Dedifferentiated amniotic fluid mesenchymal stem cell (primary cell): Measurements from ENCODE around the gene ESYT1.

Source experiments
- DNase-seq: peaks from one replicate; pipeline ENCODE4 v3.0.0-alpha.2; 2016; ENCODE audit errors: extremely low spot score

ESYT1 gene, protein sequence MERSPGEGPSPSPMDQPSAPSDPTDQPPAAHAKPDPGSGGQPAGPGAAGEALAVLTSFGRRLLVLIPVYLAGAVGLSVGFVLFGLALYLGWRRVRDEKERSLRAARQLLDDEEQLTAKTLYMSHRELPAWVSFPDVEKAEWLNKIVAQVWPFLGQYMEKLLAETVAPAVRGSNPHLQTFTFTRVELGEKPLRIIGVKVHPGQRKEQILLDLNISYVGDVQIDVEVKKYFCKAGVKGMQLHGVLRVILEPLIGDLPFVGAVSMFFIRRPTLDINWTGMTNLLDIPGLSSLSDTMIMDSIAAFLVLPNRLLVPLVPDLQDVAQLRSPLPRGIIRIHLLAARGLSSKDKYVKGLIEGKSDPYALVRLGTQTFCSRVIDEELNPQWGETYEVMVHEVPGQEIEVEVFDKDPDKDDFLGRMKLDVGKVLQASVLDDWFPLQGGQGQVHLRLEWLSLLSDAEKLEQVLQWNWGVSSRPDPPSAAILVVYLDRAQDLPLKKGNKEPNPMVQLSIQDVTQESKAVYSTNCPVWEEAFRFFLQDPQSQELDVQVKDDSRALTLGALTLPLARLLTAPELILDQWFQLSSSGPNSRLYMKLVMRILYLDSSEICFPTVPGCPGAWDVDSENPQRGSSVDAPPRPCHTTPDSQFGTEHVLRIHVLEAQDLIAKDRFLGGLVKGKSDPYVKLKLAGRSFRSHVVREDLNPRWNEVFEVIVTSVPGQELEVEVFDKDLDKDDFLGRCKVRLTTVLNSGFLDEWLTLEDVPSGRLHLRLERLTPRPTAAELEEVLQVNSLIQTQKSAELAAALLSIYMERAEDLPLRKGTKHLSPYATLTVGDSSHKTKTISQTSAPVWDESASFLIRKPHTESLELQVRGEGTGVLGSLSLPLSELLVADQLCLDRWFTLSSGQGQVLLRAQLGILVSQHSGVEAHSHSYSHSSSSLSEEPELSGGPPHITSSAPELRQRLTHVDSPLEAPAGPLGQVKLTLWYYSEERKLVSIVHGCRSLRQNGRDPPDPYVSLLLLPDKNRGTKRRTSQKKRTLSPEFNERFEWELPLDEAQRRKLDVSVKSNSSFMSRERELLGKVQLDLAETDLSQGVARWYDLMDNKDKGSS

DNA sequence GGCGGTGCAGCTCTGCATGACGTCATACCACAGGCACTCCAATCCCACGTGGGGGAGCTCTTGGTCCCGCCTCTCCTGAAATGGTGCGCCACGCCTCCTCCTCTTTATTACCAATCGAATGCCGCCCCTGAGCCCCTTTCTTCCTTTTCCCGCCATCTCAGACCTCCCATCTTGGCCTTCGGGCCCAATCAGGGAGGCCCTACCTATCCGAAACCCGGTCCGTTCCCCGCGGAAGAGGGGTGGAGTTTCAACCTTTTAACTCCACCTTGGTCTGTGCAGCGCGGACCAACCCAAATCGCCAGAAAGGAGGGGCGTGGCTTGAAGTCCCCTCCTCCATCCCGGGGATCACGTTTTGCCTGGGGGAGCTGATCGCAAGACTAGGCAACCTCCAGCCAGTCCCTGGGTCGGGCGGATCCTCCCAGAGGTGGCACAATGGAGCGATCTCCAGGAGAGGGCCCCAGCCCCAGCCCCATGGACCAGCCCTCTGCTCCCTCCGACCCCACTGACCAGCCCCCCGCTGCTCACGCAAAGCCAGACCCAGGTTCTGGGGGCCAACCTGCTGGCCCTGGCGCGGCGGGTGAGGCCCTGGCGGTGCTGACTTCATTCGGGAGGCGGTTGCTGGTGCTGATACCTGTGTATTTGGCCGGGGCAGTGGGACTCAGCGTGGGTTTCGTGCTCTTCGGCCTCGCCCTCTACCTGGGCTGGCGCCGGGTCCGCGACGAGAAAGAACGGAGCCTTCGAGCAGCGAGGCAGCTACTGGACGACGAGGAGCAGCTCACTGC, at the start of gene ESYT1:
ESYT1 (plus strand) TSS at position 380 of the 782 bp plus-strand sequence; CDS start at position 433, 53 bp downstream.
- peak; percentile 99 for DNase-seq

DNA sequence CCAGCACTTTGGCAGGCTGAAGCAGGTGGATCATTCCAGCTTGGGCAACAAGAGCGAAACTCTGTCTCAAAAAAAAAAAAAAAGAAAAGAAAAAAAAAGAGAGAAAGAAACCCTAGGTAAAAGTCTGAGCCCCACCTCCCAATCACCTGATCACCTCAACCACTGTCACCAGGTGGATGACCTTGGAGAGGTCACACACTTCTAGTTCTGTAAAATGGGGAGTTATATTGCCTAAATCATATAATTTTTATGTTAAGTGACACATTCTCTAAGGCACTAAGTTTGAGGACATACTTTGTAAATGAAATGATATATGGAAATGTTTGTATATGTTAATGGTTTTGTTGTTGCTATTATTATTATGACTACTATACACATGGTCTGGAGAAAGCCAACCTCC, 49.6 kb upstream of the ESYT1 start:
- no peak for DNase-seq

DNA sequence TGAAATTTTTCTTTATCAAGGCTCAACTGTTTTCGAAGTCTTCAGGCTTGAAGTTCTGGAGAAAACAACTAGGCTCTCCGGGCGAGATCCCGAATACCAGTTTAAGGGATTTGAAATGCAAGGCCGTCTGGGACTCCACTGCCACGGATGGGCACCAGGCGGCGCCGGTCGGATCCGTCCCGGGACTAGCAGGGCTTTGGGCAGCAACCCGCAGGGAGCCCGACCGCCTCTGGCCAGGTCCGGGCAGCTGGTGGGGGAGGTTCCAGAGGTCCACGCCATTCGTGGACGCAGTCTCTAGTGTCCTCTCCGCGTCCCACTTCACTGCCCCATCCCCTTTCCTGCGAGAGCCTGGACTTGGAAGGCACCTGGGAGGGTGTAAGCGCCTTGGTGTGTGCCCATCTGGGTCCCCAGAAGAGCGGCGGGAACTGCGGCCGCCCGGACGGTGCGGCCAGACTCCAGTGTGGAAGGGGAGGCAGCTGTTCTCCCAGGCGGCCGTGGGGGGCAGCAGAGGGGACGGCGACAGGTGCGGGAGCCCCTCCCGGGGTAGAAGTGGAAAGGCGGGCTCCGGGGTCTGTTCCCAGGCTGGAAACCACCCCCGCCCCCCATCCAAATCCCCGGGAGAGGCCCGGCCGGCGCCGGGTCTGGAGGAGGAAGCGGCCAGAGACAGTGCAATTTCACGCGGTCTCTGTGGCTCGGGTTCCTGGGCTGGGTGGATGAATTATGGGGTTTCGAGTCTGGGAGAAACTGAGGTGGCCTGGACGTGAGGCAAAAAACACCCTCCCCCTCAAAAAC, 48.9 kb upstream of the ESYT1 start:
- peak; percentile 85 for DNase-seq

DNA sequence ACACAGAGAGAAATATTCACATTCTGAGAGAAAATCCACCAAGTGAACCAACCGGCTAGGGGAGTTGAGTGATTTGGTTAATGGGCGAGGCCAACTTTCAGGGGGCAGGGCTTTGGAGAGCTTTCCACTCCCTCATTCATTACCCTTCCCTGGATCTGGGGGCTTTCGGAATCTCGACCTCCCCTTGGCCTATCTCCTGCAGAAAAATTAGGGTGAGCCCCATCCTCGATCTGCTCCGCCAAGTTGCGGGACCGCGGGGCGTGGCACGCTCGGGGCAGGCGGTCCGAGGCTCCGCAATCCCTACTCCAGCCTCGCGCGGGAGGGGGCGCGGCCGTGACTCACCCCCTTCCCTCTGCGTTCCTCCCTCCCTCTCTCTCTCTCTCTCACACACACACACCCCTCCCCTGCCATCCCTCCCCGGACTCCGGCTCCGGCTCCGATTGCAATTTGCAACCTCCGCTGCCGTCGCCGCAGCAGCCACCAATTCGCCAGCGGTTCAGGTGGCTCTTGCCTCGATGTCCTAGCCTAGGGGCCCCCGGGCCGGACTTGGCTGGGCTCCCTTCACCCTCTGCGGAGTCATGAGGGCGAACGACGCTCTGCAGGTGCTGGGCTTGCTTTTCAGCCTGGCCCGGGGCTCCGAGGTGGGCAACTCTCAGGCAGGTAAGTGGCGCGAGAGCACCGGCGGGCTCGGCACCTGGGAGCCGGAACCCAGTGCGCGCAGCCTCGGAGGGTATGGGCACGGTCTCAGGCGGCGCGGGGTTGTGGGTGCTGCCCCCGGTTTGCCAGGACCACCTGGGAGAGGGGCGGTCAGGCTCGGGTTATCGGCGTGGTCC, 48.1 kb upstream of the ESYT1 start, which contains the start of gene ERBB3:
ERBB3 (plus strand) TSS at position 443 of the 833 bp plus-strand sequence; CDS start at position 579, 136 bp downstream.
- peak; percentile 68 for DNase-seq

DNA sequence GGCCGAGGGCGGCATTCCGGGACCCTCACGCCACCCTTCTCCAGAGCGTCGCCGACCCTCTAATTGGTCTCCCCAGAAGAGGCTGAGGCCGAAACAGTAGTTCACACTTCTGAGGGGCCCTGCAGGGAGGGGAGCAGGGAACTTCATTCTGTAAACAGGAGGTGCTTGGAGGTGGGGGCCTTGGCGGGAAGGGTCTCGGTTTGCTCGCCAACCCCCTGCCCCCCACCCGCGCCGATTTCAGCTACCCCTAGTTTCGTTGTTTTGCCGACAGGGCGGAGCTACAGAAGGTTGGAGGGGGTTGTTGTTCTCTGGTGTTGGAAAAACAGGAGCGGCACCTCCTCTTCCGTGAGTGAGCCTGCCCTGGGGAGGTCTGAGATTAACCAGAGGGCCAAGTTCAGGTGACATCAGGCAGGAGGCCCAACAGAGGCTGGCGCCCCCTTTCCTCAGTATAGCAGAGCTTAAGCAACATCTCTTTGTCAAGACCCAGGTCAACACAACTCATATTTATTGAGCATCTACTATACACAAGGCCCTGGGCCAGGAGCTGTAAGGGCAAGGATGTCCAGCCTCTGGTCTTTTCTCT, 47.4 kb upstream of the ESYT1 start:
- DNase-seq, result no peak

DNA sequence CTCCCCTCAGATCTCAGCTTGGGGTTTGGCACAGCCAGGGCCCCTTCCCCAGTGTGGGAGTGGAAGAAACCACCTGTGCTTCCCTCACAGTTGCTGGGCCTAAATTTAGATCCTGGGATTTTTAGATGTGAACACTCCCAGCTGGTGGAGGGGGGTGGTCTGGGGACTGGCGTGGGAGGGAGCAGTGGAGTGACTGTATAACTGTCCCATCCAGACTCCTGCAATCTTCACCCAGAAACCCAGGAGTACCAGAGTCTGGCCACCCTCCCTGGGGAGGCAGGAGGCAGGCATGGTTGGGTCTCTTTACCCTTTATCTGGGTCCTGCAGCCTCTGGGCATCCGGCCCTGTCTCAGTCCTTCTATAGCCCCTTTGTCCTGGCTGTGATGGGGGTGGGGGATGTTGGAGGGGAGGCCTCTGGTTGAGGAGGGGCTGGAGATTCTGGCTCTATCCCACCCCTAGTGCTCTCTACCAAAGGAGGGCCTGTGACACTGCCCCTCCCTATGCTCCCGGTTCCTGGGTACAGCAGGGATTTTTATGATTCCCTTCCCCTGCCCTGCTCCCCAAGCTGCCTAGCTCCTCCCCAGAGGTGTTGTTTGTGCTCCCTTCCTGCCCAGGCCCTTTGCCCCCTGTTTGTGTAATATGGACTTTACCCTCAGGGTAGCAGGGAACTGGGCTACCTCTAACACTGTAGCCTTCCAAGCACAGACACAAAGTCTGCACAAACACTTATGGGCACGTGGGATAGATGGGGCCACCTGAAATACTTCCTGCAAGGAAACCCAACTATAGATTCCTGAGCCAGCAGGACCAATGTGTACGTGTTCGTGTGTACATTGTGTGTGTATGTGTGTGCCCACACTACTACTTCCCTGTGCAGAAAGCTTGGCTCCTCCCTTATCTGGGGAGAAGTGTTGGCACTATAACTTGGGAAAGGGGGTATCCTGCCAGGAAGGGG, 46.4 kb upstream of the ESYT1 start:
- DNase-seq, result no peak

DNA sequence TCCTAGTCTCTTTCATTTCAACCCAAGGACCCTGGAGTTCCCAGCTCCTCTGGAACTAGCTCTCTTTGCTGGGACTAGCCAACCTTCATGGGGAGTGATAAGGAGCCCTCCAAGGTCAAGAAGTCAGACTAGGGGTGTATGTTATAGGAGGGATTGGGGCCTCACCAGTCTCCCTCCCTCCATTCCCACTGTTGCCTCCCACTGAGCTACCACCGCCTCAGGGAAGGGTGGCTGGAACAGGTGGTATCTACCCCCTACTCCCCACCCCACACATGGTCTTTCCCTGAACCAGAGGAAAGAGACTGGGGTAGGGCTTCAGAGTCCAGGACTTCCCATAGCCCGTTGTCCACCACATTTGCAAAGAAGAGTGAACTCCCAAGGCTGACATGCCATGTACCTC, 45.7 kb upstream of the ESYT1 start:
- no peak for DNase-seq

DNA sequence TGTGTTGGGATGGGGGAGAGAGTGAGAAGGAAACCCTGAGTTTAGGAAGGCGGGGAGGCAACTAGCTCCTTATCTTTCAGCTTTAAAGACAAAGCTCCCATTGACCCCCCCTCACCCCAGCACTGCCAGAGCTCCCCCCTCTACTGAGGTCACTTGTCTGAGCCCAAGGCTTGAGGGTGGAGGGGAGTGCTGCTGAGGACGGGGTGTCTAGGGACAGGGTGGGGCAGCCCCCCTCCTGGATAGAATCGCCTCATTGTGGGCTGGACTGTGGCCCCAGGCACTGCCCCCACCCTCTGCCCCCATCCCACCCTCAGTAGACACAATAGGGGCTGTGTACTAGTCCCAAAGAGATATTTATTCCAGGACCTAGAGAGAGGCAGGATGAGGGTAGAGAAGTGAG, 45.1 kb upstream of the ESYT1 start:
- DNase-seq, result no peak

DNA sequence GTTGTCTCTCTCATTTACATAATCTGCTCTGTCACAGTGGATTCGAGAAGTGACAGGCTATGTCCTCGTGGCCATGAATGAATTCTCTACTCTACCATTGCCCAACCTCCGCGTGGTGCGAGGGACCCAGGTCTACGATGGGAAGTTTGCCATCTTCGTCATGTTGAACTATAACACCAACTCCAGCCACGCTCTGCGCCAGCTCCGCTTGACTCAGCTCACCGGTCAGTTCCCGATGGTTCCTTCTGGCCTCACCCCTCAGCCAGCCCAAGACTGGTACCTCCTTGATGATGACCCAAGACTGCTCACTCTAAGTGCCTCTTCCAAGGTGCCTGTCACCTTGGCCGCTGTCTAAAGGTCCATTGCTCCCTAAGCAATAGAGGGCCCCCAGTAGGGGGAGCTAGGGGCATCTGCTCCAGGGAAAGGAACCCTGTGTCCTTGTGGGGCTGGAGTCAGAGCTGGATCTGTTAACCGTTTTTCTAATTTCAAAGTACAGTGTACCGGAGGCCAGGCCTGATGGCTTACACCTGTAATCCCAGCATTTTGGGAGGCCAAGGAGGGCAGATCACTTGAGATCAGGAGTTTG, 43.0 kb upstream of the ESYT1 start:
- no peak for DNase-seq

DNA sequence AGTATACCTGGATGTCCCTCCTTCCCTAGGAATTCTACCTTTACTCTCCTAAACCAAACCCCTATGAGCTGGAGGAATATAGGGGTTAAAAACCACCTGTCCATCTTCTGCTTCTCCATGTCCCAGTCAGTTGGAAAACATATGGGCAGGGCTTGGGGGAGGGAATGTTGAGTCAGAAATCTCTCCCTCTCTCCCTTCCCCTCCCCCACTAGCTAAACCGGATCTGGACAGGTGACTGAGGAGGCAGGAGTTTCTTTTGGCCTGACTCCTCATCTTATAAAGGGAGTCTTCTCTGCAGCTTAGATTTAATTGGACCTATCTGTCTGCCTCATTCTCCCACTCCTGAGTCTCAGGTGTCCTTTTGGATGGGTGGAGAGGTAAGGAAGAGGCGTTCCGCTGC, 42.0 kb upstream of the ESYT1 start:
- DNase-seq, result no peak

DNA sequence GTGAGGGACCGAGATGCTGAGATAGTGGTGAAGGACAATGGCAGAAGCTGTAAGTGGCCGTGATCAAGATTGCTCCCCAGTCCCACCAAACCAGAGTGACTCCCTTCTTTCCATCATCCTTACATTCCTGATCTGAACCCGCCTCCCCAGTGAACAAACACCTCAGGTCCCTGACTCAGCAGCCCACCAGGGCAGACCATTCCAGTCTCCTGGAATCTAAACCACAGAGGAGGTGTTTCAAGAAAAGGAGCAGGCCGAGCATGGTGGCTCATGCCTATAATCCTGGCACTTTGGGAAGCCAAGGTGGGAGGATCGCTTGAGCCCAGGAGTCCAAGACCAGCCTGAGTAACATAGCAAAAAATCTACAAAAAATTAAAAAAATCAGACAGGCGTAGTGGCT, 41.5 kb upstream of the ESYT1 start:
- DNase-seq, result no peak

DNA sequence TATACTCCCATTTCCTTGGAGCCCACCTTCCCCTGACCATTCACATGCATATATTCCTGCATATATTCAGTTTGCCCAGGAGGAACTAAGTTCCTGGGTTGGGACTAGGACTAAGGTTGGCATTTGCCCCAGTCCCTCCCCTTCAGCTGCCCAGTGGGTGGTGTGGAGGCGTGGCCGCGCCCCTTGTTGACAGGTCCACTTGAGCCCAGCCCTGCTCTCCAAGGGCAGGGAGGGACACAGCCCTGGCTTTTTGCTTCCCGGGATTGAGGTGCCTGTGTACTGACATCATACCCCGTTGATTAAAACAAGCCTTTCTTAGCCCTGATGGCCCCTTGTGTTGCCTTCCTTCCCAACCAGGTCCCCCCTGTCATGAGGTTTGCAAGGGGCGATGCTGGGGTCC, 40.8 kb upstream of the ESYT1 start:
- DNase-seq, result no peak

DNA sequence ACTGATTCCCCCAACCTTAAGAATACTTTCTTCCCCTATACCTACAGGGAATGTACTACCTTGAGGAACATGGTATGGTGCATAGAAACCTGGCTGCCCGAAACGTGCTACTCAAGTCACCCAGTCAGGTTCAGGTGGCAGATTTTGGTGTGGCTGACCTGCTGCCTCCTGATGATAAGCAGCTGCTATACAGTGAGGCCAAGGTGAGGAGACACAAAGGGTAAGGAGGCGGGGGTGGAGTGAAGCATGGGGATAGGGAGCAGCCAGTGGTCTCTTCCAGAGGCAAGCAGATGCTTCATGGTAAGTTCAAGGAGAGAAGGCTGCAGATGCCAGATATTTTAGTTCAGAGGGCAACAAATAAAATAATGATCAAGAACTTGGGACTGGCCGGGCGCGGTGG, 30.3 kb upstream of the ESYT1 start:
- no peak for DNase-seq

DNA sequence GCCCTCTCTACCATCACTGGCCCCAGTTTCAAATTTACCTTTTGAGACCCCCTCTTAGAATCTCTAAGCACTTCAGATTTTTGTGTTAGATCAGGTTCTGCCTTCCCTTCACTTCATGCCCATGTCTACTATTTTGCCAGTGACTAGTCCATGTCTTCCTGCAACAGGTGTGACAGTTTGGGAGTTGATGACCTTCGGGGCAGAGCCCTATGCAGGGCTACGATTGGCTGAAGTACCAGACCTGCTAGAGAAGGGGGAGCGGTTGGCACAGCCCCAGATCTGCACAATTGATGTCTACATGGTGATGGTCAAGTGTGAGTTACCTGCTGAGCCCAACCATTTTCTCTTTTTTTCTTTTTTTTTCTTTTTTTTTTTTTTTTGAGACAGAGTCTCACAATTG, 29.5 kb upstream of the ESYT1 start:
- DNase-seq, result no peak

DNA sequence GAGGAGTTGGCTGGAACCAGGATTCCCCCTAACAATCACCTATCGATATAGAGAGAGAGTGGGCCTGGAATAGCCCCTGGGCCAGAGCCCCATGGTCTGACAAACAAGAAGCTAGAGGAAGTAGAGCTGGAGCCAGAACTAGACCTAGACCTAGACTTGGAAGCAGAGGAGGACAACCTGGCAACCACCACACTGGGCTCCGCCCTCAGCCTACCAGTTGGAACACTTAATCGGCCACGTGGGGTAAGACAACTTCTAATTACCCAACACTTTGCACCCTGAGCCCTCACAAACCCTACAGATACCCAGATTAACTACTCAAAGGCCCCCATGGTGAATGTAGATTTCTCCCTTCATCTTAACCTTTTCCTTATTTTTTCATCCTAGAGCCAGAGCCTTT, 28.3 kb upstream of the ESYT1 start:
- DNase-seq, result no peak

DNA sequence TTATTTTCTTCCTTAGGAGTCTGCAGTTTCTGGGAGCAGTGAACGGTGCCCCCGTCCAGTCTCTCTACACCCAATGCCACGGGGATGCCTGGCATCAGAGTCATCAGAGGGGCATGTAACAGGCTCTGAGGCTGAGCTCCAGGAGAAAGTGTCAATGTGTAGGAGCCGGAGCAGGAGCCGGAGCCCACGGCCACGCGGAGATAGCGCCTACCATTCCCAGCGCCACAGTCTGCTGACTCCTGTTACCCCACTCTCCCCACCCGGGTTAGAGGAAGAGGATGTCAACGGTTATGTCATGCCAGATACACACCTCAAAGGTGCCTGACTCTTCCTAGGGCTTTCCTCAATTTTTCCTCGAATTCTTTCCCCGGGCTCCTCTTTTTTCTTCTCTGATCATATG, 27.0 kb upstream of the ESYT1 start:
- no peak for DNase-seq

DNA sequence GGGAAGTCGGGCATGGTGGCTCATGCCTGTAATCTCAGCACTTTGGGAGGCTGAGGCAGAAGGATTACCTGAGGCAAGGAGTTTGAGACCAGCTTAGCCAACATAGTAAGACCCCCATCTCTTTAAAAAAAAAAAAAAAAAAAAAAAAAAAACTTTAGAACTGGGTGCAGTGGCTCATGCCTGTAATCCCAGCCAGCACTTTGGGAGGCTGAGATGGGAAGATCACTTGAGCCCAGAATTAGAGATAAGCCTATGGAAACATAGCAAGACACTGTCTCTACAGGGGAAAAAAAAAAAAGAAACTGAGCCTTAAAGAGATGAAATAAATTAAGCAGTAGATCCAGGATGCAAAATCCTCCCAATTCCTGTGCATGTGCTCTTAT, 25.4 kb upstream of the ESYT1 start:
- no peak for DNase-seq
